Suprapubic skin (tissue), 4 donors: ENCODE data around the gene LRP1B. TPM values are rescaled to one million over a fixed set of nuclear protein-coding genes. Genes with fewer than 3 reads are reported as not detected.

Experiments used
- DNase-seq, 2 donors: peaks; one replicate each; pipeline ENCODE4 v3.0.0-alpha.2; 2019; ENCODE audit warnings: low spot score in 2 of 2
- H3K27ac ChIP-seq: fragments of 200-600 bp; sonication (generic); one replicate; pipeline ENCODE4 v1.5.1; 2019
- H3K27me3 ChIP-seq: fragments of 200-600 bp; sonication (generic); one replicate; pipeline ENCODE4 v1.5.1; 2019
- H3K36me3 ChIP-seq: fragments of 200-600 bp; sonication (generic); one replicate; pipeline ENCODE4 v1.5.1; 2019
- H3K4me1 ChIP-seq: fragments of 200-600 bp; sonication (generic); one replicate; pipeline ENCODE4 v1.5.1; 2019
- H3K4me3 ChIP-seq: fragments of 200-600 bp; sonication (generic); one replicate; pipeline ENCODE4 v1.5.1; 2019; ENCODE audit warnings: mild to moderate bottlenecking
- H3K9me3 ChIP-seq: fragments of 200-600 bp; sonication (generic); one replicate; pipeline ENCODE4 v1.5.1; 2019
- CTCF ChIP-seq, 2 donors: fragments of 200-600 bp in 1 of 2; fragments of 450-650 bp in 1 of 2; sonication (generic) in 1 of 2; IDR thresholded peaks; one replicate each; pipeline ENCODE4 v1.5.1; 2016 to 2019; ENCODE audit warnings: antibody characterized with exemption in 2 of 2, mild to moderate bottlenecking in 1 of 2, moderate library complexity in 1 of 2
- EP300 ChIP-seq: sonication (generic); formaldehyde crosslinking; IDR thresholded peaks from one replicate; pipeline ENCODE4 v1.6.1; 2017; ENCODE audit warnings: antibody characterized with exemption
- POLR2A ChIP-seq, 2 donors: fragments of 450-650 bp; IDR thresholded peaks; one replicate each; pipeline ENCODE4 v1.6.1; 2017; ENCODE audit warnings: antibody characterized with exemption in 2 of 2, mild to moderate bottlenecking in 2 of 2, moderate library complexity in 2 of 2
- POLR2AphosphoS5 ChIP-seq, 3 donors: sonication (generic); formaldehyde crosslinking; IDR thresholded peaks; one replicate each; pipeline ENCODE4 v1.6.1; 2017; ENCODE audit warnings: antibody characterized with exemption in 3 of 3
- WGBS: methylation state at CpG from one replicate; pipeline ENCODE4 v1.1.5; 2018; 5-methylcytosine and 5-hydroxymethylcytosine counted together
- total RNA-seq, 4 donors: library from RNA; depleted of rRNA; stranded (reverse); fragments of >200 nt; gene quantifications; one replicate each; pipeline ENCODE4 v1.1.0, GENCODE V29; 2016

The LRP1B gene
- total RNA-seq, 4 donors from 2014 or later = 0.11 to 2.7 (median 1.3) TPM

- Histone ChIP-seq H3K4me3 (no peak overlapping the region), H3K36me3 (no peaks in the 10 kb centered on the region), H3K27me3 (no peaks in the 10 kb centered on the region), H3K27ac (no peak overlapping the region), H3K9me3 (no peaks in the 10 kb centered on the region), H3K4me1 (no peaks in the 10 kb centered on the region)
- no peak for TF ChIP-seq POLR2AphosphoS5 (IDR thresholded peaks at IDR 0.05)
- no peak for TF ChIP-seq POLR2A (IDR thresholded peaks at IDR 0.05)
- no peak for TF ChIP-seq CTCF (IDR thresholded peaks at IDR 0.05)
- no peak for TF ChIP-seq EP300
- no peak for DNase-seq
- WGBS = 92% methylated on average over 6 of the region's 6 CpGs
Observed at GRCh38 chr2:141499123-141499522, 631.7 kb downstream of the LRP1B start.

- no peak overlapping the region for H3K27ac ChIP-seq
- TF ChIP-seq POLR2A (IDR thresholded peaks at IDR 0.05) (no peak), POLR2AphosphoS5 (IDR thresholded peaks at IDR 0.05) (no peak), EP300 (no peak), CTCF (IDR thresholded peaks at IDR 0.05) (no peak)
- H3K4me3 ChIP-seq = no peak overlapping the region
- no peaks in the 10 kb centered on the region for H3K36me3 ChIP-seq
- WGBS = 87% methylated on average over 1 of the region's 1 CpG
- no peaks in the 10 kb centered on the region for H3K27me3 ChIP-seq
- no peaks in the 10 kb centered on the region for H3K4me1 ChIP-seq
- H3K9me3 ChIP-seq = no peaks in the 10 kb centered on the region
- no peak for DNase-seq
Observed at GRCh38 chr2:141498561-141498960, 632.3 kb downstream of the LRP1B start.

GRCh38 chr2:141497272-141497671, 633.5 kb downstream of the LRP1B start:
- DNase-seq = no peak

GRCh38 chr2:141496810-141497209, 634.0 kb downstream of the LRP1B start:
- DNase-seq = no peak
- Histone ChIP-seq H3K27ac (no peak overlapping the region), H3K27me3 (no peaks in the 10 kb centered on the region), H3K9me3 (no peaks in the 10 kb centered on the region), H3K36me3 (no peaks in the 10 kb centered on the region), H3K4me3 (no peak overlapping the region), H3K4me1 (no peaks in the 10 kb centered on the region)
- TF ChIP-seq POLR2A (IDR thresholded peaks at IDR 0.05) = no peak
- no peak for TF ChIP-seq POLR2AphosphoS5 (IDR thresholded peaks at IDR 0.05)
- TF ChIP-seq CTCF (IDR thresholded peaks at IDR 0.05) = no peak
- no peak for TF ChIP-seq EP300
- 66% methylated on average over 2 of the region's 2 CpGs for WGBS

More at GRCh38 chr2:141497272-141497671, 633.5 kb downstream of the LRP1B start:
- TF ChIP-seq CTCF (IDR thresholded peaks at IDR 0.05) = no peak
- no peak for TF ChIP-seq EP300
- TF ChIP-seq POLR2A (IDR thresholded peaks at IDR 0.05) = no peak
- TF ChIP-seq POLR2AphosphoS5 (IDR thresholded peaks at IDR 0.05) = no peak
- Histone ChIP-seq H3K9me3 (no peaks in the 10 kb centered on the region), H3K4me3 (no peak overlapping the region), H3K36me3 (no peaks in the 10 kb centered on the region), H3K27ac (no peak overlapping the region), H3K4me1 (no peaks in the 10 kb centered on the region), H3K27me3 (no peaks in the 10 kb centered on the region)
- WGBS = 60% methylated on average over 4 of the region's 4 CpGs

GRCh38 chr2:141493936-141494335, 636.9 kb downstream of the LRP1B start:
- Histone ChIP-seq H3K27me3 (no peaks in the 10 kb centered on the region), H3K36me3 (no peaks in the 10 kb centered on the region), H3K4me1 (no peaks in the 10 kb centered on the region), H3K9me3 (no peaks in the 10 kb centered on the region), H3K4me3 (no peak overlapping the region), H3K27ac (no peak overlapping the region)
- no peak for DNase-seq
- TF ChIP-seq POLR2A (IDR thresholded peaks at IDR 0.05) (no peak), POLR2AphosphoS5 (IDR thresholded peaks at IDR 0.05) (no peak), EP300 (no peak), CTCF (IDR thresholded peaks at IDR 0.05) (no peak)
- 79% methylated on average over 1 of the region's 1 CpG for WGBS
